Kidney epithelial cell (primary cell): ENCODE data around the gene C1orf198. TPM values are rescaled to one million over a fixed set of nuclear protein-coding genes. Genes with fewer than 3 reads are reported as not detected.

Experiments used
- DNase-seq: peaks from one replicate; pipeline ENCODE4 v3.0.0-alpha.2; 2010; ENCODE audit warnings: low read depth
- H3K27me3 ChIP-seq: 2 replicates; pipeline ENCODE4 v1.6.0; 2011; ENCODE audit warnings: low read length; ENCODE audit not compliant: control insufficient read depth, insufficient read depth
- H3K36me3 ChIP-seq: 2 replicates; pipeline ENCODE4 v1.5.1; 2011; ENCODE audit warnings: low read length; ENCODE audit not compliant: control insufficient read depth, insufficient read depth
- H3K4me3 ChIP-seq: 2 replicates; pipeline ENCODE4 v1.5.1; 2011; ENCODE audit warnings: low read depth, mild to moderate bottlenecking, control low read depth, low read length
- total RNA-seq: library from RNA; depleted of rRNA; stranded (reverse); fragments of >200 nt; gene quantifications from 2 replicates; pipeline ENCODE4 v1.2.3, GENCODE V29; 2015
- TF ChIP-seq, protein P1 (sequence below): IDR thresholded peaks from 2 replicates; pipeline ENCODE4 v1.5.1; 2011; ENCODE audit warnings: mild to moderate bottlenecking, moderate library complexity, low read length, control low read depth, inconsistent platforms; ENCODE audit not compliant: insufficient read depth, poor library complexity, severe bottlenecking

The C1orf198 gene
- total RNA-seq, 1 donor from 2014 or later, result 68.6 TPM

GRCh38 chr1:230809256-230809990, 58.9 kb downstream of the C1orf198 start:
- DNase-seq, result no peak
- TF ChIP-seq, protein P1, sequence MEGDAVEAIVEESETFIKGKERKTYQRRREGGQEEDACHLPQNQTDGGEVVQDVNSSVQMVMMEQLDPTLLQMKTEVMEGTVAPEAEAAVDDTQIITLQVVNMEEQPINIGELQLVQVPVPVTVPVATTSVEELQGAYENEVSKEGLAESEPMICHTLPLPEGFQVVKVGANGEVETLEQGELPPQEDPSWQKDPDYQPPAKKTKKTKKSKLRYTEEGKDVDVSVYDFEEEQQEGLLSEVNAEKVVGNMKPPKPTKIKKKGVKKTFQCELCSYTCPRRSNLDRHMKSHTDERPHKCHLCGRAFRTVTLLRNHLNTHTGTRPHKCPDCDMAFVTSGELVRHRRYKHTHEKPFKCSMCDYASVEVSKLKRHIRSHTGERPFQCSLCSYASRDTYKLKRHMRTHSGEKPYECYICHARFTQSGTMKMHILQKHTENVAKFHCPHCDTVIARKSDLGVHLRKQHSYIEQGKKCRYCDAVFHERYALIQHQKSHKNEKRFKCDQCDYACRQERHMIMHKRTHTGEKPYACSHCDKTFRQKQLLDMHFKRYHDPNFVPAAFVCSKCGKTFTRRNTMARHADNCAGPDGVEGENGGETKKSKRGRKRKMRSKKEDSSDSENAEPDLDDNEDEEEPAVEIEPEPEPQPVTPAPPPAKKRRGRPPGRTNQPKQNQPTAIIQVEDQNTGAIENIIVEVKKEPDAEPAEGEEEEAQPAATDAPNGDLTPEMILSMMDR, result no peak
- Histone ChIP-seq H3K36me3 (no peaks in the 10 kb centered on the region), H3K4me3 (no peak overlapping the region), H3K27me3 (no peaks in the 10 kb centered on the region)

DNA sequence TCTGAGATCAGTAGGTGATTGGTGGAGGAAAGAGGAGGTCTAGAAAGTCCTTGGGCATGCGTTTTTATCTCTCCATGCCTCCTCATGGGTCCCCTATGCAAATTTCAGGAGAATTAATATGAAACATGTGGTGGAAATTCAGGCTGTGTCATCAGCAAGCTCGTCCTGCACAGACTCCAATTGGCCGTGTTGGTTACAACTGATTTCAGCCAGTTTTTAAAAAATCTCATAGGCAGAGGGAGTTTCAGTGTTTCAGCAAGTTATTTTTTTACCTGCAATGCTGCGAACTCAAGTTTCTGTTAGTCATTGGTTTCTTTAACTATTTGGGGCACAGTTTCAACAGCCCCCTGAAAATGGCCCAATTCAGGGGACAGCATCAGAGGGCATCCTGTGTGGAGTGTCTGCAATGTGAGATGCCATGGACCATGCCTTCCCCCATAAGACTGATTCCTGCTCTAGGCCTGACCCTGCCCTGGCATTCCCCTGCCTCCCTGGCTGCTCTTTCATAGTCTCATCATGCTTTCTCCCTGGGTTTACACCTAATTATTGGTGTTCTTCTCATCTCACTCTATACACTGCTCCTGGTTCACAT, 59.9 kb downstream of the C1orf198 start:
- no peak for DNase-seq

GRCh38 chr1:230807561-230808280, 60.6 kb downstream of the C1orf198 start:
- DNase-seq, result no peak
- TF ChIP-seq, protein P1, result no peak
- Histone ChIP-seq H3K4me3 (no peak overlapping the region), H3K36me3 (no peaks in the 10 kb centered on the region), H3K27me3 (no peaks in the 10 kb centered on the region)

More for the DNA sequence above, 59.9 kb downstream of the C1orf198 start:
- H3K36me3 ChIP-seq, result no peaks in the 10 kb centered on the region
- TF ChIP-seq, protein P1, result no peak
- no peaks in the 10 kb centered on the region for H3K27me3 ChIP-seq
- H3K4me3 ChIP-seq, result no peak overlapping the region

GRCh38 chr1:230807029-230807428, 61.3 kb downstream of the C1orf198 start:
- TF ChIP-seq, protein P1, result no peak
- no peaks in the 10 kb centered on the region for H3K27me3 ChIP-seq
- no peak overlapping the region for H3K4me3 ChIP-seq
- DNase-seq, result no peak
- H3K36me3 ChIP-seq, result no peaks in the 10 kb centered on the region

DNA sequence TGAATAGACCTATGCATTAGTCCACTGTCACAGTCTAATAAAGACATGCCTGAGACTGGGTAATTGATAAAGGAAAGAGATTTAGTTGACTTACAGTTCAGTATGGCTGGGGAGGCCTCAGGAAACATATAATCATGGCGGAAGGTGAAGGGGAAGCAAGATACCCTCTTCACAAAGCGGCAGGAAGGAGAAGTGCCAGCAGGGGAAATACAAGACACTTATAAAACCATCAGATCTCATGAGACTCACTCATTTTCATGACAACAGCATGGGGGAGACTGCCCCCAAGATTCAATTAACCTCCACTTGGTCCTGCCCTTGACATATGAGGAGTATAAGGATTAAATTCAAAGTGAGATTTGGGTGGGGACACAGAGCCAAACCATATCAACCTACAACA, 61.8 kb downstream of the C1orf198 start:
- H3K36me3 ChIP-seq, result no peaks in the 10 kb centered on the region
- H3K27me3 ChIP-seq, result no peaks in the 10 kb centered on the region
- no peak for DNase-seq
- no peak overlapping the region for H3K4me3 ChIP-seq
- TF ChIP-seq, protein P1, result no peak
